HepG2 (cell line): ENCODE data around the gene FKBP10. TPM values are rescaled to one million over a fixed set of nuclear protein-coding genes. Genes with fewer than 3 reads are reported as not detected.

Source experiments
- BORCS8-MEF2B ChIP-seq: sonication (generic); formaldehyde crosslinking; IDR thresholded peaks from 2 replicates; pipeline ENCODE4 v1.8.0; 2022; ENCODE audit warnings: mild to moderate bottlenecking, missing genetic modification reagents
- CSRNP1 ChIP-seq: sonication (generic); formaldehyde crosslinking; IDR thresholded peaks from 2 replicates; pipeline ENCODE4 v1.8.1; 2023; ENCODE audit warnings: mild to moderate bottlenecking, missing genetic modification reagents
- FOXJ3 ChIP-seq: sonication (generic); formaldehyde crosslinking; IDR thresholded peaks from 2 replicates; pipeline ENCODE4 v1.4.0; 2020; ENCODE audit warnings: missing genetic modification reagents, mild to moderate bottlenecking, borderline replicate concordance
- GTF3A ChIP-seq: sonication (generic); formaldehyde crosslinking; conservative IDR thresholded peaks from 2 replicates; pipeline ENCODE4 v1.4.0; 2020; ENCODE audit warnings: mild to moderate bottlenecking, missing genetic modification reagents
- HMG20B ChIP-seq: conservative IDR thresholded peaks from 2 replicates; pipeline ENCODE4 v1.6.1; 2016; ENCODE audit warnings: missing genetic modification reagents, missing compliant biosample characterization
- NONO ChIP-seq, 2 experiments: fragments of 450-650 bp in 1 of 2; sonication (generic) in 1 of 2; formaldehyde crosslinking in 1 of 2; IDR thresholded peaks in 1 of 2; conservative IDR thresholded peaks in 1 of 2; 2 replicates each; pipeline versions ENCODE4 v1.6.1 to v1.8.0; 2017 to 2022; ENCODE audit warnings: mild to moderate bottlenecking in 1 of 2, missing genetic modification reagents in 1 of 2, moderate library complexity in 1 of 2
- PHF20 ChIP-seq: sonication (generic); formaldehyde crosslinking; IDR thresholded peaks from 2 replicates; pipeline ENCODE4 v1.5.0; 2020; ENCODE audit warnings: mild to moderate bottlenecking, missing genetic modification reagents
- PHF21A ChIP-seq: sonication (generic); formaldehyde crosslinking; IDR thresholded peaks from 2 replicates; pipeline ENCODE4 v1.5.0; 2020; ENCODE audit warnings: mild to moderate bottlenecking, missing genetic modification reagents
- TCF12 ChIP-seq, 2 experiments: fragments of 450-650 bp in 1 of 2; sonication (generic) in 1 of 2; formaldehyde crosslinking in 1 of 2; IDR thresholded peaks; 2 replicates each; pipeline versions ENCODE4 v1.6.1 to v1.8.0; 2017 to 2022; ENCODE audit warnings: antibody characterized with exemption in 1 of 2, mild to moderate bottlenecking in 1 of 2, missing genetic modification reagents in 1 of 2, moderate library complexity in 1 of 2
- ZBTB8A ChIP-seq: sonication (generic); formaldehyde crosslinking; IDR thresholded peaks from 2 replicates; pipeline ENCODE4 v1.4.0; 2020; ENCODE audit warnings: mild to moderate bottlenecking, low read depth, missing genetic modification reagents, borderline replicate concordance
- ZMAT5 ChIP-seq: sonication (generic); formaldehyde crosslinking; IDR thresholded peaks from 2 replicates; pipeline ENCODE4 v1.5.0; 2020; ENCODE audit warnings: mild to moderate bottlenecking, low read depth, missing genetic modification reagents, borderline replicate concordance
- ZNF33A ChIP-seq: sonication (generic); formaldehyde crosslinking; IDR thresholded peaks from 2 replicates; pipeline ENCODE4 v1.5.1; 2020; ENCODE audit warnings: missing genetic modification reagents, mild to moderate bottlenecking, moderate library complexity, borderline replicate concordance
- ZNF407 ChIP-seq: sonication (generic); formaldehyde crosslinking; IDR thresholded peaks from one replicate; pipeline ENCODE4 v1.5.1; 2020; ENCODE audit warnings: mild to moderate bottlenecking, missing genetic modification reagents; ENCODE audit errors: not compliant biosample characterization
- ZNF451 ChIP-seq: sonication (generic); formaldehyde crosslinking; IDR thresholded peaks from 2 replicates; pipeline ENCODE4 v1.5.0; 2020; ENCODE audit warnings: mild to moderate bottlenecking, missing genetic modification reagents
- ZNF770 ChIP-seq: sonication (generic); formaldehyde crosslinking; IDR thresholded peaks from 2 replicates; pipeline ENCODE4 v1.5.0; 2020; ENCODE audit warnings: mild to moderate bottlenecking, missing genetic modification reagents
- polyA plus RNA-seq, 8 experiments: library from polyadenylated mRNA; depleted of rRNA in 3 of 8; stranded (reverse) in 7 of 8; unstranded in 1 of 8; fragments of >200 nt; fragmentation: Illumina TruSeq in 4 of 8; extraction: Trizol in 4 of 8; gene quantifications; 2 replicates each; pipeline versions ENCODE4 v1.2.1 to v1.2.3, GENCODE V29; 2011 to 2016; ENCODE audit warnings: low read depth in 4 of 8, missing spikeins in 1 of 8, mixed read lengths in 1 of 8; ENCODE audit not compliant: insufficient read depth in 1 of 8
- total RNA-seq, 5 experiments: library from RNA; depleted of rRNA; stranded (reverse); fragments of >200 nt; fragmentation: Illumina TruSeq; extraction: Trizol; gene quantifications; 2 replicates each; pipeline ENCODE4 v1.2.3, GENCODE V29; 2016; ENCODE audit warnings: low read depth in 1 of 5

FKBP10 gene
- total and polyA plus RNA-seq, 2 of the 13 experiments (the other 11 are each of a cell fraction or from before 2014, with no cell fraction given) = 149 to 573 TPM

GRCh38 chr17:41786227-41787020 is 26.4 kb upstream of the FKBP10 start, which contains the start of gene JUP (continued):
- TF ChIP-seq ZNF407 (peak; percentile 26), ZBTB8A (CRISPR knock-in tag) (no peak), TCF12 (IDR thresholded peaks at IDR 0.05) (no peak), TCF12 (CRISPR knock-in tag; IDR thresholded peaks at IDR 0.05) (peak; percentile 80; the same call in 1 of the 2 replicates), PHF21A (CRISPR knock-in tag) (peak; percentile 44), ZMAT5 (CRISPR knock-in tag) (no peak), PHF20 (CRISPR knock-in tag) (no peak), BORCS8-MEF2B (CRISPR knock-in tag) (peak; percentile 89), ZNF451 (CRISPR knock-in tag) (no peak), GTF3A (CRISPR knock-in tag) (no peak), NONO (IDR thresholded peaks at IDR 0.05) (no peak), NONO (CRISPR knock-in tag; conservative IDR thresholded peaks at IDR 0.05) (peak; percentile 45; the same call in 1 of the 2 replicates), ZNF33A (CRISPR knock-in tag) (no peak), FOXJ3 (CRISPR knock-in tag) (no peak), HMG20B (CRISPR knock-in tag) (no peak), ZNF770 (no peak), CSRNP1 (CRISPR knock-in tag) (peak; percentile 84)
